DMS53 (cell line): ENCODE data around the gene SYS1.
"Not testable (repeated sequence)": the region's sequence is repeated elsewhere in the genome, so short reads cannot be mapped to it uniquely, and the experiment has no call there.

Experiments
- DNase-seq: peaks from one replicate; lab custom pipeline; 2025; lab: John Stamatoyannopoulos, UW

The SYS1 gene

DNA sequence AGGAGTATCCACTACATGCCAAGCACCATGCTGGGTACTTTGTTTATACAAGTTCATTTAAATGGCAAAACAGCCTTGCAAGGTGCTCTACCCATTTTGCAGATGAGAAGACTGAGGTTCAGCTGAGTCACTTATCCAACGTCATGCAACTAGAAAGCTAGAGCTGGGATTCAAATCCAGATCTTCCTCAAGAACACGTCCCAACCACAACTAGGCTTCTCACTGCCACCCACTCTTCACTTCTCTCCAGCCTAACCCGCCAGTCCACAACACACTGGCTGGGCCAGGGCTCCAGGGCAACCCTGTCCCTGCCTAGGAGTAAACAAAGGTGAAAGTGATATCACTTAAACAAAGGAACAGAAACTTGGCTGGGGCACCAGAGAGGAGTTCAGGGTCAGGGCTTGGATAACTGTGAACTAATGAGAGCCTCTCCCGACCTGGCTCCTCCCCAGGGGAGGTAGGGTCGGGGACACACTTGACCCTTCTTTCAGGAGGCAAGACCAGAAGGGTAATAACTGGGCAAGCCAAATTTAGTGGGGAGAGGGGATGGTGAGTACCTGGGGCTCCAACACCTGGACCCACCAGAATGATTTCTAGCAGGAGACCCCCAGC is 22.6 kb upstream of the SYS1 start:
- peak; percentile 56 for DNase-seq

DNA sequence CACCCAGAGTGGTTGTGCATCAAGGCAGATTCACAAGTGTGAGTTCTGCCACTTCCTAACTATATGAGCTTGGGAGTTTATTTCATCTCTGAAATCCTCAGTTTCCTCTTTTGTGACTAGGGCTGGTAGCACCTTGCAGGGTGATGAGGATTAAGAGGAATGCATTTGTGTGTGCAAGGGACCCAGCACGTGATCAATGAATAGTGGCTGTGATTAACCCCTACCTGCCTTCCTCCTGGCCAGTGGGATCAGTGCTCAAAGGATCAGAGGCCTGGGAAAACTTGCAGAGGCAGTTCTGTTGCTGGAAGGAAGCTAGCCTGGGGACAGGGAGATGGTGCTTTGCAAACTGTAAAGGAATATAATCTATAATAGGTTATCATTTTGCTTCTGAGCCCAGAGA is 22.0 kb upstream of the SYS1 start:
- DNase-seq, result no peak

GRCh38 chr20:45341579-45341938 is 21.4 kb upstream of the SYS1 start:
- no peak for DNase-seq

DNA sequence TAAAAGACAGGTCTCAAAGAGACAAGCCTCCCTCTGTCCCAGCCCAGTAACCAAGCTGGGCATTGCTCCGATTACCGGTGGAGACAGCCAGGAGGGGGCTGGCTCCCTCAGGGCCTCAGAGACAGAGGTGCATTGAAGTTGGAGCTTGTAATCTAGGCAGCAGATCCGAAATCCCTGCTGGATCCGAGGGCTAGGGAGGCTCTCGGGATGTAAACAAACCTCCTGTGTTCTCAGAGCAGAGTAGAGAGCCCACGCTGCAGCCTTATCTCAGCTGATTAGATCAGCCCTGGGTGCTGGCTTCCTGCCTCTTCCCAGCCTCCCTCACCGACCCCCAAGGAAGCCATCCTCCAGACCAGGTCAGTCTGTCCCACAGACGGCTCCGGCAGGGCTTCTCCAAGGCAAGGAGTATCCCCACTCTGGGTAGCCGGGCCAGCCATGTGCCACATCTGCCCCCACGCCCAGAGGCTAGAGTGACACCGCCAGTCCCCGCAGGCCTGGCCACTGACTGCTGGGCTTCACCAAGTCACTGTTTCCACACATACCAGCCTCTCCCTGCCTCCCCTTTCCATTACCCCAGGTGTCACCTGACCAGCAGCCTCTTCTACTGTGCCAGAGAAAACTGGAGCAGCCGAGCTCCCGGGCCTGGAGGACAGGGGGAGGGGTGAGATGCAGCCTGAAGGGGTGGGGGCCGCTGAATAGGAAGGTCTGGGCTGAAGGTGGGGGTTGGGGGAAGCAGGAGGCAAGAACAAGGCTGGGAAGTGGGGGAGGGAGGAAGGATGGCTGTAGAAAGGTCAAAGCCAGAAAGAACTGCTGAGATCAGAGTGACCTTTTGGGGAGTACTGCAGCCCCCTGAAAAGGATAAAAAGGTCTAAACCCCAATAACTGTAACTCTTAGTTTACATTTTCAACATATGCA is 20.8 kb upstream of the SYS1 start:
- DNase-seq, result peak; percentile 65

DNA sequence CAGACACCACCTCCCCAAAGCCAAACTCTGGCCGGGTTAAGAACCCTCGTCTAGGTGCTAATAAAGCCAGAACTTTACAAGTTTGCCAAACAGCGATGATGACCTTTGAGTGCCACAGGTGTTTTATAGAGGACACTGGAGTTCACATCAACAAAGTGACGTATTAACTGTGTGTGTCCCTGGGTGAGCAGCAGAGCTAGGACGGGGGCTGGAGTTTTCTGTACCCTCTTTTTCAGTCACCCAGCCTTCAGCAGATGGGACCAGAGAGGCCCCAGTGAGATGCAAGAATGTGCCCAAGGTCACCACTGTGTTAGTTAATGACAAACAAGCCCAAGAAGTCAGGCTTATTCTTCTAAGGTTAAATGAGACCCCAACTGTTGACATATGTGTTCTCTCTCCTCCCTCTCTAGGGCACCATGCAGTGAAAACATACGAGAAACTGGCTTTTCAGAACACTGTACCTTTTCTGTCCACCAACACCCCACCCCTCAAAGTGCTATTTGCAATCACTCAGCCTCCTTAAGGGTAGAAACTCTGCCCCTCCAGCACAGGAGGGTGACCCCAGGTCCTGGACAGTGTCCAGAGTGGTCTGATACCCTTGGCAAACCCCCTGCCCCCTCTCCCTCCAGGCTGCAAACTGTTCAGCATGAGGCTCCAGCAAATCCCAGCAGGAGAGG is 20.0 kb upstream of the SYS1 start:
- peak; percentile 35 for DNase-seq

DNA sequence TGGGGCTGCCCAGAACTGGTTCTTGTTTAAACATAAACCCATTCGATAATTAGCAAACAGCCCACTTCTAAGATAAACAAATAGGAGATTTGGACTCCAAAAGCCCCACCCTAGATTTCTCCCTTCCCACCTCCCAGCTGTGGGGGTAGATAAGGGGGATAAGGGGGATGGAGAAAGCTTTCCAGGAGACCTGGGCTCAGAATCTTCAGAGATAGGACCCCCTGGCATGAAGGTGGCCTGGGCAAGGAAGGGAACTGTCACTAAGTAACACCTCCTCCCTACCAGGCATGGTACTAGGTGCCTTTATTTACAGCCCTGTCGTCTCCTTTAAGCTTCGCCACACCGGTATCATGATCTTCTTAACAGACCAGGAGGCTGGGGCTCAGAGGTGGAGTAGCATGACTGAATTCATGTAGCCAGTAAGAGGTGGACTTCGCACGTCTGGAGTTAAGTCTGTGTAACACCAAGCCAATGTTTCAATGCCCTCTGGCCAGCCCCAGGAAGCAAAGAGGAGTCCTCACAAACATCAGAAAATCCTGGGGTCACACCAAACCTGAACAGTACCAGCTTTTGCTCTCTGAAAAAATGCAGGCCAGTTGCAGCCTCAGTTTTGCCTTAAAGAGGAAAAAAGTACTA is 19.3 kb upstream of the SYS1 start:
- peak; percentile 72 for DNase-seq

DNA sequence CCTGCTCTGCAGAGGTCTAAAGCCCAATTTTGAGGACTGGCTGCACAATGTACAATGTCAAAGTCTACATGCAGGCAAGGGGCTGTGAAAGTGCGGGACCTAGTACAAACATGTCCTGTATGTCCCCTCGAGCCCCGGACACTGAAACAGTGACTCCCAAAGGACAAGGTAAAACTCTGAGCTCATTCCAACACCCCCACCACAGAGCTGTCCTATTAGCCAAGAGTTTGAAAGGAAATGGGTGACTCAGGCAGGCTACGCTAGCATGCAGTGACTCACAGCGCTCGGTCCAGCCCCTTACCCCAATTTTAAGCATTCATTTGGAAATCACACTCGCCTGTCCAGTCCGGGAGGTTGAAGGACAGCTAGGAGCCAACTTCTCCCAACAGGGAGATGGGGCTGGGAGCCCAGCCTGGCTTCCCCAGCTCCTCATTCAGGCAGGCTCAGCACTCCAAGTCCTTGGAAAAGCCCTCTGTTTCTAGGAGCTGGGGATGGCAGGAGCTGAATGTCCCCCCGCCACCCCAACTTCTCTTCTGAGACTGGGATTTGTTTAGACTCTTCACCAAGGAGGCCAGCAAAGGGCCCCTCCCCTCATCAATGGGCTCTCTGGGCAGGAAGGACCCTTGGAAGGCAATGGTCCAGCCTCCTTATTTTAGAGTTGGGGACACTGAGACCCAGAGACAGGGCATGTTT is 18.6 kb upstream of the SYS1 start:
- DNase-seq, result peak; percentile 77

DNA sequence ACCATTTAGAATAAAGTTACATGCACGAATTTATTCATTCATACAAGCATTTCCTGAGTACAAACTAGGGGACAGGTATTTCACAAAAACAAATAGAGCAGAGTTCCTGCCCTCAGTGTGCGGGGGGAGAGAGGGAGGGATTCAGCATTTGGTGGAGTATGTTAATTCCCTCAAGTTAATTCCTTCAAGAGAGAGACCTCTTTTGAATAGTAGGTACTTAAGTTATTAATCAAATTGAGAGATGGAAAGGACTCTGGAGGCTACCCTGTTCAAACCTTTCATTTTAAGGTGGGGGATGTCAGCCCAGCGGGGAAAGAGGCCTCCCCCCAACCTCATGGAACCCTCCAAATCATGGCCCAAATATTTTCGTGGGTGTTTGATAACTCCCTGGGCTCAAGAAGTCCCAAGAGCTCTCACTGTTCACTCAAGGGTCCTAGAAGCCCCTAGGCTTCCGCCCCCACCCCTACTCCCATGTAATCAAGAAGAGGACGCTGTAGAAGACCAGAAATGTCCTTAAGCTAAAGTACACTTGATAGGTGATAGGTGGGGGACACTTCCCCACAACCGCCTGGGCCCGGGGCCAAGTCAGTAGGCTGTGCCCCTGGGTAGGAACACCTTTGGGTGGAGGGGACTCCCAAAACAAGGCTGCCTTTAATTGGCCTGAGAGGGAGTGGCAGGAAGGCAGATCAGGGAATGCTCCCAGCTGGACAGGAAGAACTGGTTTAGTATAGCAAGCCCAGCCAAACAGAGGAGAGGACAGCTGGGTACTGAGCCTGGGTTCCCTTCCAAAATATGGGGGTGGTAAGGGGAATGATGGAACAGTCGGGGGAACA is 17.6 kb upstream of the SYS1 start:
- peak; percentile 66 for DNase-seq

DNA sequence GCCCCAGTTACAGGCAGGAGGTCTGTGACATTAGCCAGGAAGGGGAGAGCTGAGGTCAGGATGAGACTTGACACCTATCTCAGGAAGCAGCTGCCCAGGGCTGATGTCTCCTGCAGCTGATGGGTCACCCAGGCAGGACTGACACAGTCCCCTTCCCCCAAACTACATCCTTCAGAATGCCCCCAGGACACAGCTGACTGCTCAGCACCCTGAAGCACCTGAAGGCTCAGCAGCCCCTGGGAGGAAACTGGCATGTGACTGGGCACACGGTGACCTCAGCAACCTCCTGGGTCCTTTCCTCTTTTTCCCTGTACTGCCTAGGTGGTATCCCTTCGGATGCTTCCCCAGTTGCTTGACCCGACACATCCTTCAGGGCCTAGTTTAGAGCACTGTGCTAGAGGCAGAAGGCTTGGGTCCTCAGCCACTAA is 16.7 kb upstream of the SYS1 start:
- DNase-seq, result peak; percentile 36

GRCh38 chr20:45346851-45347250 is 16.1 kb upstream of the SYS1 start:
- no peak for DNase-seq

DNA sequence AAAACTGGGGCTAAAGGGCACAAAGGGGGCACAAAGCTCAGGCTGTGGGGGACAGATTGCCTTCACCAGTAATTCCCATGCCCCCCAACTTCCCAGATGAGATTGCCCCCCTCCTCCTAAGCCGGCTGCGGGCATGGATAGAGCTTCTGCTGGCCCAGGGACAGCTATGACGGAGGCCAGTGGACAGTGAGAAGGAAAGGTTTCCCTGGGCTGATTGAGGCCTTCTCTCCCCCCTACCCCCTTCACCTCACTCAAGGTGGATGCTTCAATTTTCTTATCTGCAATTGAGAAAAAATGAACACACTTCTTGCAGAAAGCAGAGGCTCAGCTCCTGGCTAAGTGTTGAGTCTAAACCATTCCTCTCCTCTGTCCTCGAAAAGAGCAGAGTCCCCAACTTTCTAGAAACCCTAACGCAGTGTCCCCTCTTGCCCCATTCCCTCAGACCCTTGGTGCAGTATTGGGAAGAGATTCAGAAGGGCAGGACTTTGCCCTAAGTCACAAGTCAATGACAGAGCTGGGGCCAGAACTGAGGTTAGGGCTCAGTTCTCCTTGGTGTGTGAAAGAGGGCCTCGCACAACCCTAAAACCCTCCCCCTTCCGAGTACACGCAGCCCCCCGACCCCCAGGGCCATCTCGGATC is 15.5 kb upstream of the SYS1 start:
- no peak for DNase-seq

DNA sequence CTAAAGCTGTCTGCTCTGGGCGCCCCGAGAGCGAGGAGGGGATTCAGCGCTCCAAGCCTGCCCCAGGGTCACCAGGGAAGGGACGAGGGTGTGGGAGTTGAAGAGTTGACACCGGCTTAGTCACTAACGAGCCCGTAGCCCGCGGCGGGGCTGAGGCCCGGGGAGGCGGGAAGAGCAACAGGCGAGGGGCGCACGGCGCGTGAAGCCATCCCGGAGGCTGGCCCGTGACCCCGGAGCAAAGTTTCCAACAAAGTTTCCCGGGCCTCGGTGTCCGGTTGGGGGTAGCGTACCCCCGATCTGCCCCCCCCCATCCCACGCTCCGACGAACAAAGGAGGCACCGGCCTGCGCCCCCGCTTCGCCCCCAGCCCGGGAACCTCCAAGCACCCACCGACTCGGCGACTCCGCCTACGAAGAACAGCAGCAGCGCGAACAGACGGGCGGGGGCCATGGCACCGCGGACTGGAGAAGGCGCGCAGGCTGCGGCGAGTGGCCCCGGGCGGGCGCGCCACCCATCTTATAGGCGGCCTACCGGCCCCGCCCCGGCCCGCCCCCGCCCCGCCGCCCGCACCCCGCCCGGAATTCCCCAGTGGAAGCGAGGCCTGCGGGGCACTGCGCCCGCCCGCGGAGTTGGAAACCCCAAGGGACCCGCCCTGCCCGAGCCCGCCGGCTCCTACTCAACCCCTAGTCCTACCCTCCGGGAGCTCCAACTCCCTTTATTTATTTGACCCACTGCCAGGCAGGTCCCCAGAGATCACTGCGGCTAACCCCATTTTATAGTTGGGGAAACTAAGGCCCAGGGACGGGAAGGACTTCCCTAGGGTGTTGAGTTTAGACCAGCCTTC is 14.8 kb upstream of the SYS1 start, which contains the start of gene SDC4:
Gene SDC4, minus strand, starts transcription at position 489 of the 843 bp plus-strand sequence. Its CDS starts 40 bp downstream, at position 449.
- peak; percentile 78 for DNase-seq

DNA sequence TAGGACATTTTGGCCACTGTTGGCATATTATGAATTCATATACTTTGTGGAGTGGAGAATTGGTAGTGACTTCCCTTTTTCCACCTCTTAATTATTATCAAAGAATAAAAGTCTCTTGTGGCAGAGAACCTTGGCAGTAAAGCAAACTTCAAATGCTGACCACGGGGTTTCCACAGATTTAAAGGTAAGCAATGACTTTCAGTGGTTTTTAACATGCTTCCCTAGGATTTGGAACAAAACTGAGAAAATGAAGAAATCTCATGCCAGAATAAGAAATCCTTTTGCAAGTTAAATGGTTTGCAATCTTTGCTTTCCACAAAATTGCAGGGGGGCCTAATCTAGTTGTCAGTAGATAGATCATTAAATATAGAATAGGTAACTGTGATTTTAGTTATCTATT is 12.7 kb upstream of the SYS1 start:
- DNase-seq, result no peak

- not testable (repeated sequence) for DNase-seq
Observed at GRCh38 chr20:45350795-45351194, 12.2 kb upstream of the SYS1 start.

DNA sequence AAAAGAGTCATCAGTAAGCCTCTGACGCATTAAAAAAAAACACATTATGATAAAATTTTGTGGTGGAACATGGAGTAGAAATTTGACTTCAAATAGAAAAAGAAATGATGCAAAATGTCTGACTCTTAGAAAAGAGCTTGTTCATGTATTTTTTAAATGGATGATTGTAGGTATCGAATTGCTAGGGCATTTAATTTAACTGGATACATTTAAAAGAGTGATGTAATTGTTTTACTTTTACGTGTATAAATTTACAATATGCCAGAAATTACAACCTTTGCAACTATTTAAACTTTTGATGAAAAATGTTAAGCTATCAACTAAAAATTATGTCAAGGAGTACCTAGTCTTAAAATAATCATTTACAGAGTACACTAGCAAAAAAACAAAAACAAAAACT is 10.2 kb upstream of the SYS1 start:
- DNase-seq, result no peak

- no peak for DNase-seq
Observed at GRCh38 chr20:45353746-45354145, 9.2 kb upstream of the SYS1 start.

DNA sequence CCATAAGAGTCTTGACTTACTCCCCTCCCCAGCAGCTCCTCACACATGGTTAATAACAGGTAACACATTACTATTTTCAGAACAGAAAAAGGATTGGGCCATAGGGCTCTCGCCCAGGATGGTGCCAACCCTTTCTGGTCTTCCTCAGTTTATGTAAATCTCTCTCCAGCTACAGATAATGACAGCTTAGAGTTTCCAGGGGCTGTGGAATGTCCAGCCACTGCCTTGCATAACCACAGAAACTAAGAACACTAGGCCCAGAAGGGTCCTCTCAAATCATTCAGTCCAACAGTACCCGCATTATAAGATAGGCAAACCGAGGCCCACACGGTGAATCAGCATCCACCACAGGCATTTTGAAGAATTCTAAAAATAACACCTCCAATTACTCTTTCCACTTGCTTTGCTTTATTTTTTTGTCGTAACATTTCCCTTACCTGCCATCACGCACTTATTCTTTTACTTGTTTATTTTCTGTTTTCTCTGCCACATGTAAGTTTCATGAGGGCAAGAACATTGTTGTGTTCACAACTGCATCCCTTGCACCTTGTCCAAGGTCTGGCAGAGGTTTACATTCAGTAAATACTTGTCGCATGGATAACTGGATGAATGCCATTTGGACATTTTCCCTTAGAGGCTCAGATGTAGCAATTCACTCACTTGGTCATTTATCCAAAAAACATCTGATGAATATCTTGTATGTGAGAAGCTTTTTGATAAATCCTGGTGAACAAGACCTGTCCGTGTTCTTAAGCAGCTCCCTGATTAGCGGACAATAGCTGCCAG is 8.3 kb upstream of the SYS1 start:
- DNase-seq, result no peak

GRCh38 chr20:45355209-45356084 is 7.5 kb upstream of the SYS1 start:
- no peak for DNase-seq
